GM18519 (cell line): ENCODE results near the gene MAL.

Source experiments
- ATAC-seq: cut with Tn5 transposase; IDR thresholded peaks from one replicate; pipeline ENCODE4 v1.9.1; 2021; ENCODE audit warnings: mild to moderate bottlenecking, moderate library complexity; ENCODE audit not compliant: unreplicated experiment, low FRiP score

MAL gene

GRCh38 chr2:95046371-95047112 lies 21.0 kb downstream of the MAL start:
- no peak for ATAC-seq

GRCh38 chr2:95047629-95048510 lies 22.4 kb downstream of the MAL start:
- no peak for ATAC-seq

- no peak for ATAC-seq
Observed at GRCh38 chr2:95048825-95049682, 23.5 kb downstream of the MAL start.

GRCh38 chr2:95049683-95049955 lies 24.1 kb downstream of the MAL start:
- ATAC-seq: no peak

- ATAC-seq: no peak
Observed at GRCh38 chr2:95049961-95050360, 24.5 kb downstream of the MAL start.

- ATAC-seq: no peak
Observed at GRCh38 chr2:95050385-95051300, 25.1 kb downstream of the MAL start.

- ATAC-seq: no peak
Observed at GRCh38 chr2:95051626-95052025, 26.1 kb downstream of the MAL start.

- ATAC-seq: no peak
Observed at GRCh38 chr2:95052307-95052706, 26.8 kb downstream of the MAL start.

GRCh38 chr2:95052804-95053479 lies 27.4 kb downstream of the MAL start:
- no peak for ATAC-seq

- ATAC-seq: no peak
Observed at GRCh38 chr2:95053543-95053942, 28.0 kb downstream of the MAL start.

GRCh38 chr2:95054016-95054415 lies 28.5 kb downstream of the MAL start:
- ATAC-seq: no peak

GRCh38 chr2:95055262-95055661 lies 29.8 kb downstream of the MAL start:
- ATAC-seq: no peak

GRCh38 chr2:95056044-95056443 lies 30.5 kb downstream of the MAL start:
- no peak for ATAC-seq

GRCh38 chr2:95056461-95057459 lies 31.3 kb downstream of the MAL start:
- ATAC-seq: no peak

- no peak for ATAC-seq
Observed at GRCh38 chr2:95057535-95058370, 32.2 kb downstream of the MAL start.

- no peak for ATAC-seq
Observed at GRCh38 chr2:95058466-95058988, 33.0 kb downstream of the MAL start.

GRCh38 chr2:95058989-95059641 lies 33.6 kb downstream of the MAL start:
- ATAC-seq: no peak
